Tibial nerve (tissue), 3 donors: ENCODE results near the gene SRSF5.

ENCODE experiments used
- CTCF ChIP-seq, 5 experiments: fragments of 200-600 bp in 3 of 5; fragments of 450-650 bp in 2 of 5; sonication (generic) in 3 of 5; IDR thresholded peaks; one replicate each; pipeline ENCODE4 v1.5.1; 2016 to 2019; ENCODE audit warnings: antibody characterized with exemption in 5 of 5, mild to moderate bottlenecking in 3 of 5, moderate library complexity in 2 of 5
- POLR2A ChIP-seq, 2 donors: fragments of 450-650 bp; IDR thresholded peaks; one replicate each; pipeline ENCODE4 v1.6.1; 2017; ENCODE audit warnings: antibody characterized with exemption in 2 of 2, mild to moderate bottlenecking in 2 of 2, moderate library complexity in 2 of 2

- no peak for TF ChIP-seq CTCF (IDR thresholded peaks at IDR 0.05)
- TF ChIP-seq POLR2A (IDR thresholded peaks at IDR 0.05) = no peak
These were observed 4.2 kb downstream of the SRSF5 start for GRCh38 chr14:69771136-69771535.
